Measurements from ENCODE around the gene FOXG1. TPM values are rescaled to one million over a fixed set of nuclear protein-coding genes. Genes with fewer than 3 reads are reported as not detected.

Gene FOXG1
- total RNA-seq, 6 donors from 2014 or later = not detected

- Histone ChIP-seq H3K27ac (no peak overlapping the region), H3K4me3 (no peak overlapping the region), H3K36me3 (no peaks in the 10 kb centered on the region), H3K9me3 (no peaks in the 10 kb centered on the region), H3K27me3 (peaks cover 0 to 81% (median 29%) of the 10 kb centered on the region in 4 donors), H3K4me1 (peaks cover 11 to 26% (median 18%) of the 10 kb centered on the region in 4 donors)
- ATAC-seq (ENCODE audit: low FRiP score in 2 of 2) (no peak), DNase-seq (no peak)
- 11 to 16% methylated on average over 33 of the region's 33 CpGs for WGBS, 2 donors
- TF ChIP-seq POLR2AphosphoS5 (IDR thresholded peaks at IDR 0.05) = no peak
- no peak for TF ChIP-seq EP300 (IDR thresholded peaks at IDR 0.05)
- TF ChIP-seq CTCF (IDR thresholded peaks at IDR 0.05) = no peak
- no peak for TF ChIP-seq POLR2A (IDR thresholded peaks at IDR 0.05)
These were observed 4.9 kb upstream of the FOXG1 start for GRCh38 chr14:28761438-28762291.

GRCh38 chr14:28762303-28762954 lies 4.2 kb upstream of the FOXG1 start:
- no peaks in the 10 kb centered on the region for H3K9me3 ChIP-seq
- no peak for DNase-seq
- H3K4me1 ChIP-seq = peaks cover 13 to 26% (median 20%) of the 10 kb centered on the region in 4 donors
- H3K27me3 ChIP-seq = peaks cover 0 to 80% (median 31%) of the 10 kb centered on the region in 4 donors
- H3K36me3 ChIP-seq = no peaks in the 10 kb centered on the region
- H3K4me3 ChIP-seq = no peak overlapping the region
- no peak for ATAC-seq (ENCODE audit: low FRiP score in 2 of 2)
- 14% methylated on average over 8 of the region's 8 CpGs for WGBS, 2 donors
- no peak for TF ChIP-seq POLR2A (IDR thresholded peaks at IDR 0.05)
- no peak for TF ChIP-seq EP300 (IDR thresholded peaks at IDR 0.05)
- TF ChIP-seq POLR2AphosphoS5 (IDR thresholded peaks at IDR 0.05) = no peak
- TF ChIP-seq CTCF (IDR thresholded peaks at IDR 0.05) = no peak
- no peak overlapping the region for H3K27ac ChIP-seq

GRCh38 chr14:28762955-28763326 lies 3.6 kb upstream of the FOXG1 start:
- ATAC-seq (ENCODE audit: low FRiP score in 2 of 2) = no peak
- H3K27ac ChIP-seq = no peak overlapping the region
- H3K9me3 ChIP-seq = peaks cover 0 to 4% (median 0%) of the 10 kb centered on the region in 4 donors
- TF ChIP-seq CTCF (IDR thresholded peaks at IDR 0.05) = no peak
- no peak for TF ChIP-seq EP300 (IDR thresholded peaks at IDR 0.05)
- no peak for TF ChIP-seq POLR2AphosphoS5 (IDR thresholded peaks at IDR 0.05)
- TF ChIP-seq POLR2A (IDR thresholded peaks at IDR 0.05) = no peak
- no peak for DNase-seq
- WGBS, 2 donors = 2 to 6% methylated on average over 3 of the region's 3 CpGs
- H3K36me3 ChIP-seq = no peaks in the 10 kb centered on the region
- no peak overlapping the region for H3K4me3 ChIP-seq
- H3K4me1 ChIP-seq = peaks cover 13 to 27% (median 20%) of the 10 kb centered on the region in 4 donors
- H3K27me3 ChIP-seq = peaks cover 0 to 80% (median 35%) of the 10 kb centered on the region in 4 donors

GRCh38 chr14:28763751-28764256 lies 2.8 kb upstream of the FOXG1 start:
- H3K9me3 ChIP-seq = peaks cover 0 to 9% (median 0%) of the 10 kb centered on the region in 4 donors
- peaks cover 0 to 81% (median 40%) of the 10 kb centered on the region in 4 donors for H3K27me3 ChIP-seq
- peaks cover 13 to 30% (median 20%) of the 10 kb centered on the region in 4 donors for H3K4me1 ChIP-seq
- H3K27ac ChIP-seq = no peak overlapping the region
- 8 to 9% methylated on average over 4 of the region's 4 CpGs for WGBS, 2 donors
- no peak for TF ChIP-seq CTCF (IDR thresholded peaks at IDR 0.05)
- no peak for TF ChIP-seq EP300 (IDR thresholded peaks at IDR 0.05)
- DNase-seq (no peak), ATAC-seq (ENCODE audit: low FRiP score in 2 of 2) (no peak)
- no peak overlapping the region for H3K4me3 ChIP-seq
- no peaks in the 10 kb centered on the region for H3K36me3 ChIP-seq

Measured in upper lobe of left lung (tissue), 6 donors.